Ectodermal cell (in vitro differentiated cells): ENCODE measurements around the gene KCNJ16.

Experiments used
- H3K27ac ChIP-seq: 2 replicates; pipeline ENCODE4 v1.7.0; 2013; ENCODE audit warnings: mild to moderate bottlenecking, low read depth, low read length; ENCODE audit not compliant: insufficient read depth, poor library complexity, severe bottlenecking
- H3K27me3 ChIP-seq: 2 replicates; pipeline ENCODE4 v1.7.0; 2013; ENCODE audit warnings: mild to moderate bottlenecking, low read length; ENCODE audit not compliant: insufficient read depth, control insufficient read depth, poor library complexity, severe bottlenecking
- H3K36me3 ChIP-seq: one replicate; pipeline ENCODE4 v1.7.0; 2013; ENCODE audit warnings: low read length; ENCODE audit not compliant: control insufficient read depth, insufficient read depth
- H3K4me1 ChIP-seq: one replicate; pipeline ENCODE4 v1.7.0; 2013; ENCODE audit warnings: low read length; ENCODE audit not compliant: control insufficient read depth, insufficient read depth
- H3K4me3 ChIP-seq: 2 replicates; pipeline ENCODE4 v1.7.0; 2013; ENCODE audit warnings: low read depth, low read length, control low read depth; ENCODE audit not compliant: insufficient read depth
- H3K9me3 ChIP-seq: 2 replicates; pipeline ENCODE4 v1.7.0; 2013; ENCODE audit warnings: mild to moderate bottlenecking, low read length, moderate library complexity; ENCODE audit not compliant: control insufficient read depth
- WGBS, 2 experiments: methylation state at CpG; one replicate each; pipeline ENCODE4 v1.1.7; 2013; ENCODE audit warnings: missing lambda C conversion rate in 2 of 2; 5-methylcytosine and 5-hydroxymethylcytosine counted together

The KCNJ16 gene

DNA sequence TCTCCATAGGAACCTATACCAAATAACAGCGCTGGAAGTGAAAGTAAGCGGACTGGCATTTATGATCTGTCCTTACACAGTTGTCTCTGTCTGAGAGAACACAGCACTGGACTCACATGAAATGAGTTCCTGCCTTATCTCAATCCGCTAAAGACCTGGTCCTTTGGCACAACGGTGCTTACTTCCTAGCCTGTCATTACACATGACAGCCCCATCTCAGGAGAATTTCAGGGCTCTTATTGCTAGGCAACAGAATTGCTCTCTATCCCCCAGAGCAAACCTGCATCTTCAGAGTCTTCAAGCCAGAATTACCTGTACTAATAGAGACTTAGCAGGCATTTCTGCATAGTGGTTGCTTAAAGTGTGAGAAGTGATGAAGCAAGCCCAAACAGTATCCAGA, 98.7 kb downstream of the KCNJ16 start:
- H3K4me3 ChIP-seq = no peak overlapping the region
- no peaks in the 10 kb centered on the region for H3K4me1 ChIP-seq
- H3K27ac ChIP-seq = no peak overlapping the region
- H3K9me3 ChIP-seq = no peaks in the 10 kb centered on the region
- H3K27me3 ChIP-seq = peaks cover 25% of the 10 kb centered on the region
- 92 to 93% methylated on average over 4 of the region's 4 CpGs for WGBS, 2 experiments
- no peaks in the 10 kb centered on the region for H3K36me3 ChIP-seq

DNA sequence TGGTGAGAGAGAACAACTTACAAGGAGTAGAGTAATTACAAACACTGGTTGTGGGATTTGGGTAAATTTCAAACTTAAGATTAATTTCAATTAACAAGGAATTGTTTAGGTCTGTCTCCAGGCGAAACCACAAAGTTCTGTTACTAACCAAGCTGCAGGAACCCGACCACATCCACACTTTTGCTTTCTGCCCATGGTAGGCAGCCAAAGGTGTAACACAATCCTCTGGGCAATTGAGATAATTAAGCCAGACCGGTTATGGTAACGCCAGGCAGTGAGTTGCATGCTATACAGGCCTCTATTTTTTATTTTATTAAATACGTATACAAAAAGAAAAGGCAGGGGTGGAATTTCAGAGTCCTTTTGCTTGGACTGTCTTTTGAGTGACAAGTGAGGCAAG, 106.4 kb downstream of the KCNJ16 start:
- H3K27ac ChIP-seq = no peak overlapping the region
- H3K9me3 ChIP-seq = no peaks in the 10 kb centered on the region
- 88 to 95% methylated on average over 4 to 5 of the region's 5 CpGs for WGBS, 2 experiments
- no peaks in the 10 kb centered on the region for H3K27me3 ChIP-seq
- no peaks in the 10 kb centered on the region for H3K36me3 ChIP-seq
- H3K4me1 ChIP-seq = no peaks in the 10 kb centered on the region
- H3K4me3 ChIP-seq = no peak overlapping the region

- H3K4me3 ChIP-seq = no peak overlapping the region
- no peak overlapping the region for H3K27ac ChIP-seq
- no peaks in the 10 kb centered on the region for H3K27me3 ChIP-seq
- H3K9me3 ChIP-seq = no peaks in the 10 kb centered on the region
- 96 to 98% methylated on average over 3 of the region's 3 CpGs for WGBS, 2 experiments
- no peaks in the 10 kb centered on the region for H3K4me1 ChIP-seq
- H3K36me3 ChIP-seq = no peaks in the 10 kb centered on the region
Measured at GRCh38 chr17:70181866-70182265, 106.8 kb downstream of the KCNJ16 start.

- H3K4me1 ChIP-seq = no peaks in the 10 kb centered on the region
- no peak overlapping the region for H3K4me3 ChIP-seq
- no peaks in the 10 kb centered on the region for H3K36me3 ChIP-seq
- H3K27me3 ChIP-seq = no peaks in the 10 kb centered on the region
- no peaks in the 10 kb centered on the region for H3K9me3 ChIP-seq
- 84 to 89% methylated on average over 2 of the region's 4 CpGs for WGBS, 2 experiments
- no peak overlapping the region for H3K27ac ChIP-seq
Measured at GRCh38 chr17:70183508-70183907, 108.5 kb downstream of the KCNJ16 start.

GRCh38 chr17:70184207-70184606, 109.2 kb downstream of the KCNJ16 start:
- H3K9me3 ChIP-seq = no peaks in the 10 kb centered on the region
- H3K27me3 ChIP-seq = no peaks in the 10 kb centered on the region
- no peak overlapping the region for H3K4me3 ChIP-seq
- no peak overlapping the region for H3K27ac ChIP-seq
- no peaks in the 10 kb centered on the region for H3K36me3 ChIP-seq
- no peaks in the 10 kb centered on the region for H3K4me1 ChIP-seq

DNA sequence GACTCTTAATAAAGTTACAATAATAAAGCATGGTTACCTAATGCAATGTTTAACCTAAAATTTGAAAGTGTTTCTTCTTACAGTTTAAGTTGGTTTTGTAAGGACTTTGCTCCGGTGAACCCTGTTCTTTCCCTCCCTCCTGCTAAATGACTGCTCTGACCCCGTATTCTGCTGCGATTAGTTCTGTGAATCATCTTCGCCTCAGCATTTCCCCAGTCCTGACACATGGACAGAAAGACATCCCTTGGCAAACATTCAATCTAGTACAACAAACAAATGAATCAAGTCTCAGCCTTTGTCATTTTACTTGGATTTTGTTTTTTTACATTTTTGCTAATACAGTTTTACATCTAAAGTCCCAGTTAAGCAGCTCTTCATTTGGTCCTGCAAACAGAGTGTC, 109.7 kb downstream of the KCNJ16 start:
- H3K9me3 ChIP-seq = no peaks in the 10 kb centered on the region
- H3K27ac ChIP-seq = no peak overlapping the region
- H3K27me3 ChIP-seq = no peaks in the 10 kb centered on the region
- no peak overlapping the region for H3K4me3 ChIP-seq
- no peaks in the 10 kb centered on the region for H3K36me3 ChIP-seq
- WGBS, 2 experiments = 94 to 95% methylated on average over 4 of the region's 4 CpGs
- no peaks in the 10 kb centered on the region for H3K4me1 ChIP-seq
